CD4-positive, alpha-beta T cell treated with Interleukin-15 for 4 hours (primary cell): ENCODE results near the gene SLC7A11.

ENCODE experiments used
- DNase-seq: peaks from one replicate; pipeline ENCODE4 v3.0.0-alpha.2; 2020; ENCODE audit warnings: low spot score

Gene SLC7A11

DNA sequence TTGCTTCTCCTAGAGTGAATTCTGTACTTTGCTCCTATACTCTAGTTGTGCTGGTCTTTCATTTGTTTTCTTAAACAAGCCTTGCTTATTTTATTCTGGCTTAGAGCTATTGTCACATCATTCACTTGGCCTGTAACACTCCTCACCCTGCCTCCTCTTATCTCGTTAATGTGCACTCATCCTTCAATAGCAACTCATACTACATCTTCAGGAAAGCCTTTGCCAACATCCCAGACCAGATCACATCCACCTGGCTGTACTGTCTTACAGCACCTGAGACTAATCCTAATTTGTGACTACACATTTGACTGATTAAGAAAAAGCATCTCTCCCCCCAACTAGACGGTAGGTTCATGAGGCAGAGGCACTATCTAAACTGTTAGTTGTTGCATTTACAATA, 80.8 kb downstream of the SLC7A11 start:
- no peak for DNase-seq

DNA sequence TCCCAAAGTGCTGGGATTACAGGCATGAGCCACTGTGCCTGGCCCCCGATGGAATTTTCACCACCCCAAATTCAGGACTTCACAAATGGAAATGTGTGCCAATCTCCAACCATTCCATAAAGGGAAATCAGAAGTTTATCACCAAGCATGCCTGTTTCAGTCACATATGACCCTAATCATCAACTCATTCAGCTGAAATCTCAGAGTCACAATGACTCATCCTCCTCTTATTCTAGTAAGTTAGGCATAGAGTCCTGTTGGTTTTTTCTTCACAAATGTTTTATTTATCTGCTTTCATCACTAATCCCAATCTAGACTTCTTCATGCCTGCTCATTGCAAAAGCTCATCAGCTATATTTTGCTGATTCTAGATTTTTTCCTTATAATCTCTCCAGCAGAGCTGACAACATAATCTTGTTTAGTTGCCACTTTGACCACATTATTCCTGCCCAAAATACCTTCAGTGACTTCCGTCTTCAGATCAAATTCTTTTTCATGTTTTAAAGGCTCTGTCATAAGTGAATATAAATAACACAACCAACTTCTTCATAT, 83.3 kb downstream of the SLC7A11 start:
- no peak for DNase-seq

DNA sequence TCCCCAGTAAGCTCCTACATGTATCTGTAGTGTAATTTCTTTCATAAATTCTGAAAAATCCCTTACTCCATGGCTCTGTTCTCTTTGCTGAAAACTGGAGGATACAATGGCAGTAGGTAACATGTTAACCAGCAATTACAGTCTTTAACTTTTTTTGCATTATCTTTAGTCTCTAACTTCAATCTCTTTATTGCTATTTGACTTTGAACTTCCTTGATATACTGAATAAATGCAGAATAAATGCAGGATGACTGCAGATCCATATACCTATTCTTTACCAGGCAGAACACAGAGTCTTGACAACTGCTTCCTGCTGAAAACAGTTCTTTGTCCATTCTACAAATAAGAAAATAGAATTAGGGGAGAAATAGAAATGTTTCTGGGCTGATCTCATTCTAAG, 101.3 kb downstream of the SLC7A11 start:
- no peak for DNase-seq

DNA sequence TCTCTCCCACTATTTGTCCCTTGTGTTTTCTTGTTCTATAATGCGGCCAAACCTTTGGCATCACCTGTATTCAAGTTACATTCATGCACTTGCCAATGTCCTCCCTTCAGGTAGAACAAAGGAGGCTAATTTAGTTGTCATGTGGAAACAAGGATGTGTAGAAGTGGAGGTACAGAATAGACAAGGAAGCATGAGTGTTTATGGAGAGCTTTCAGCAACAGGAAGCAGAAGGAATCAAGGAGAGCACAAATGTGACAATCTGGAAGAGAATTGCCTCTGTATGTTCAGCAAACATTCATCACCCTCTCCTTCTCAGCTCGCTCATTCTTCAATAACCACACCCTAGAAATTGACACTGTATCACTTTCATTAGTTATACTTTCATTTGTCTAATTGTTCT, 103.4 kb downstream of the SLC7A11 start:
- DNase-seq, result no peak

DNA sequence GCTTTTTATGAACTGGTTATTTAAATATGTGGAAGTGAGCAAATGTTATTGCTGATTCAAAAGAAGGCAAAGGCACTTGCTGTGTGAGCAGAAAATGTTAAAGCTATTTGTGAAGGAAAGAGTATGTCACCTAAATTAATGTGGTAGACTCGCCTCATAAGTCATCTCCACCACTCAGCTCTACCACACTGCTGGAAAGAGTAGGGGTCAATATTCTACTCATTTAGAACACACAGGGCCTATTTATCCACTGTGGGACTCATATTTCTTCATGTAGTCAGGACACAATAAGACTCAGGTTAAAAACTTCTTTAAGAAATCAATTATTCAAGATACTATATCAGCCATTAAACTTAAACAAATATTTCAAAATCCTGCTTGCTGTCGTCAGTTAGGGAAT, 106.5 kb downstream of the SLC7A11 start:
- no peak for DNase-seq

DNA sequence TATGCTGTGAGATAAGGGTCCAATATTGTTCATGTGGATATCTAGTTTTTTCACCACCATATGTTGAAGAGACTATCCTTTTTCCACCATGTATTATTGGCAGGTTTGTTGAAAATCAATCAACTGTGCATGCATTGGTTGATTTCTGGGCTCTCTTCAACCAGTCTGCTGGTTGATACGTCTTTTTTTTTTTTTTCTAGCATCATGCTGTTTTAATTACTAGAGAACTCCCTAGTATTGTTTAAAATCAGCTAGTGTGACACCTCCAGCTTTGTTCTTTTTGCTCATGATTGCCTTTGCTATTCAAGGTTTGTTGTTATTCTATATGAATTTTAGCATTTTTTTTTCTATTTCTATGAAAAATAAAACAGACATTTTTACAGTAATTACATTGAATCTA, 123.9 kb downstream of the SLC7A11 start:
- no peak for DNase-seq

DNA sequence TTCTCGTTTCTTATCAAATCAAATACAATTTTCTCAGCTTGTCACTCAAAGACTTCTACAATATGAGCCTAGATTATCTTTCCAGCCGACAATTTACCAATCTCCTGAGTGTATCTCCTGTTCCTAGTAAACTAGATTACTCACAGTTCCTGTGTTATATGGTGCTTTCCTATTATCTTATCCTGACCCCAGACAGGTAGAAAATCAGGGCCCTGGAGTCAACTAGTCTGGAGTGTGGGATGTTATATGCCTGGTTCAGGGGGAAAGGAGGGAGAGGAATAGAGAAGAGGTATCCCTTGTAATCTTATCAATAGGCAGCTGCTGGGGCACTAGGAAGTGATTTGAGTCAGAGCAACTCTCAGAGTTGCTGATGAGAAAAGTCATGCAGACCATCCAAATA, 127.1 kb downstream of the SLC7A11 start:
- no peak for DNase-seq

DNA sequence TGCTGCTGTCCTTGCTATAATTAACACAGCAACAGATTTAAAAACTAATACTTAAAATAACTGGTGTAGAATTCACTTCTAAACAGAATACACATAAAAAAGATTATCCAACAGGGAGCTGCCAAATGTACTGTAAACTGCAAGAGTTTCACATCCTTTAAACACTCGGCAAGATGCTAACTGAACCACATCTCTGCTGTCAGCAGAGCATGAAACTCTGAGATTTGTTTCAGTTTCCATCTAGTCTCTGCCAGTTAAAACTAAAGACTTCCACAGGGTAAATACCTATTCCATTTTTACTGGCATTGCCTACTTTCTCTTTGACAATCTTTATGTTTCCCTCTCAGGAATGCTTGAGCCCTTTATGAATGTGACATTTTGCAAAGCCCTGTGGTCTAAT, 127.7 kb downstream of the SLC7A11 start:
- no peak for DNase-seq
